WTC11 (cell line): ENCODE results near the gene FPR1. TPM values are rescaled to one million over a fixed set of nuclear protein-coding genes. Genes with fewer than 3 reads are reported as not detected.

Experiments used
- ATAC-seq: fragments of 200-7000 bp; cut with Tn5 transposase; 2 replicates; pipeline ENCODE4 v1.10.0; 2021; ENCODE audit warnings: mild to moderate bottlenecking, moderate library complexity
- CTCF ChIA-PET: fragments of 300-600 bp; sonication (Branson Sonifier 250); formaldehyde crosslinking; loops from one replicate; lab custom pipeline; 2021; ENCODE audit warnings: antibody characterized with exemption; lab: Charles Lee
- POLR2A ChIA-PET: fragments of 350-600 bp; sonication (Branson Sonifier 250); formaldehyde crosslinking; loops from one replicate; lab custom pipeline; 2021; ENCODE audit warnings: antibody characterized with exemption; lab: Charles Lee
- DNase-seq: peaks from one replicate; pipeline ENCODE4 v3.0.0; 2021; ENCODE audit warnings: low spot score
- H3K27ac Mint-ChIP-seq: 2 replicates; pipeline ENCODE4 v1.8.0; 2021; ENCODE audit warnings: mixed read lengths
- H3K27me3 Mint-ChIP-seq: 2 replicates; pipeline ENCODE4 v1.8.0; 2021; ENCODE audit warnings: low read depth, mild to moderate bottlenecking, moderate library complexity, mixed read lengths
- H3K36me3 Mint-ChIP-seq: 2 replicates; pipeline ENCODE4 v1.8.0; 2021; ENCODE audit warnings: mixed read lengths
- H3K4me1 Mint-ChIP-seq: 2 replicates; pipeline ENCODE4 v1.8.0; 2022; ENCODE audit warnings: mixed read lengths
- H3K4me3 Mint-ChIP-seq: 2 replicates; pipeline ENCODE4 v1.8.0; 2021; ENCODE audit warnings: mild to moderate bottlenecking, moderate library complexity, mixed read lengths
- H3K9me3 Mint-ChIP-seq: 2 replicates; pipeline ENCODE4 v1.8.0; 2021; ENCODE audit warnings: mixed read lengths
- CREB1 ChIP-seq: sonication (generic); formaldehyde crosslinking; IDR thresholded peaks from 2 replicates; pipeline ENCODE4 v1.8.0; 2023; ENCODE audit warnings: mild to moderate bottlenecking, missing genetic modification reagents
- EMX1 ChIP-seq: fragments of 250-450 bp; sonication (Bioruptor Pico); IDR thresholded peaks from 2 replicates; pipeline ENCODE4 v1.8.0; 2021; ENCODE audit warnings: mild to moderate bottlenecking
- FOXJ3 ChIP-seq: sonication (generic); formaldehyde crosslinking; IDR thresholded peaks from 2 replicates; pipeline ENCODE4 v1.9.0; 2021; ENCODE audit warnings: missing genetic modification reagents, mild to moderate bottlenecking, borderline replicate concordance
- GABPB1 ChIP-seq: sonication (generic); formaldehyde crosslinking; IDR thresholded peaks from 2 replicates; pipeline ENCODE4 v1.8.1; 2023; ENCODE audit warnings: mild to moderate bottlenecking, missing genetic modification reagents
- GRHL2 ChIP-seq: fragments of 250-450 bp; sonication (Bioruptor Pico); IDR thresholded peaks from 2 replicates; pipeline ENCODE4 v1.8.0; 2022; ENCODE audit warnings: mild to moderate bottlenecking, moderate library complexity; ENCODE audit not compliant: insufficient replicate concordance, severe bottlenecking
- NFE2L1 ChIP-seq: sonication (generic); formaldehyde crosslinking; IDR thresholded peaks from 2 replicates; pipeline ENCODE4 v1.8.1; 2023; ENCODE audit warnings: missing genetic modification reagents
- NR2C2 ChIP-seq: sonication (generic); formaldehyde crosslinking; IDR thresholded peaks from 2 replicates; pipeline ENCODE4 v1.8.0; 2022; ENCODE audit warnings: mild to moderate bottlenecking, missing genetic modification reagents
- PRRX2 ChIP-seq: fragments of 250-450 bp; sonication (Bioruptor Pico); IDR thresholded peaks from 2 replicates; pipeline ENCODE4 v1.8.0; 2021; ENCODE audit warnings: mild to moderate bottlenecking
- RELA ChIP-seq: sonication (generic); formaldehyde crosslinking; IDR thresholded peaks from 2 replicates; pipeline ENCODE4 v1.8.1; 2022; ENCODE audit warnings: missing genetic modification reagents, mild to moderate bottlenecking, borderline replicate concordance
- SMAD3 ChIP-seq: sonication (generic); formaldehyde crosslinking; IDR thresholded peaks from 2 replicates; pipeline ENCODE4 v1.8.0; 2022; ENCODE audit warnings: missing genetic modification reagents, mild to moderate bottlenecking, borderline replicate concordance
- TEAD1 ChIP-seq: sonication (generic); formaldehyde crosslinking; IDR thresholded peaks from 2 replicates; pipeline ENCODE4 v1.8.0; 2022; ENCODE audit warnings: mild to moderate bottlenecking, missing genetic modification reagents
- ZBTB21 ChIP-seq: sonication (generic); formaldehyde crosslinking; IDR thresholded peaks from 2 replicates; pipeline ENCODE4 v1.8.1; 2023; ENCODE audit warnings: mild to moderate bottlenecking, missing genetic modification reagents, borderline replicate concordance
- ZNF138 ChIP-seq: sonication (generic); formaldehyde crosslinking; conservative IDR thresholded peaks from 2 replicates; pipeline ENCODE4 v1.8.1; 2022; ENCODE audit warnings: mild to moderate bottlenecking, moderate library complexity, missing genetic modification reagents
- ZNF423 ChIP-seq: fragments of 250-450 bp; sonication (Bioruptor Pico); IDR thresholded peaks from 2 replicates; pipeline ENCODE4 v2.1.2; 2022; ENCODE audit warnings: mild to moderate bottlenecking, moderate library complexity
- total RNA-seq: library from RNA; stranded (reverse); gene quantifications from 3 replicates; pipeline ENCODE4 v1.2.3, GENCODE V29; 2021
- TF ChIP-seq, protein P1 (sequence below): sonication (generic); formaldehyde crosslinking; IDR thresholded peaks from 2 replicates; pipeline ENCODE4 v1.8.1; 2023; ENCODE audit warnings: mild to moderate bottlenecking, missing genetic modification reagents, moderate library complexity
- TF ChIP-seq, protein P2 (sequence below): sonication (generic); formaldehyde crosslinking; IDR thresholded peaks from 2 replicates; pipeline ENCODE4 v1.8.1; 2023; ENCODE audit warnings: mild to moderate bottlenecking, moderate library complexity, missing genetic modification reagents
- TF ChIP-seq, protein P3 (sequence below): sonication (generic); formaldehyde crosslinking; conservative IDR thresholded peaks from 2 replicates; pipeline ENCODE4 v1.8.1; 2022; ENCODE audit warnings: mild to moderate bottlenecking, missing genetic modification reagents
- TF ChIP-seq, protein P4 (sequence below): sonication (generic); formaldehyde crosslinking; IDR thresholded peaks from 2 replicates; pipeline ENCODE4 v1.8.1; 2022; ENCODE audit warnings: low read depth, missing genetic modification reagents, borderline replicate concordance
- TF ChIP-seq, protein P5 (sequence below): fragments of 250-450 bp; sonication (Bioruptor Pico); IDR thresholded peaks from 2 replicates; pipeline ENCODE4 v1.9.0; 2021; ENCODE audit warnings: mild to moderate bottlenecking
- TF ChIP-seq, protein P6 (sequence below): fragments of 250-450 bp; sonication (Bioruptor Pico); IDR thresholded peaks from 2 replicates; pipeline ENCODE4 v2.1.2; 2022; ENCODE audit warnings: mild to moderate bottlenecking, moderate library complexity

FPR1 gene
- total RNA-seq, 1 experiment from 2014 or later = 0.72 TPM

DNA sequence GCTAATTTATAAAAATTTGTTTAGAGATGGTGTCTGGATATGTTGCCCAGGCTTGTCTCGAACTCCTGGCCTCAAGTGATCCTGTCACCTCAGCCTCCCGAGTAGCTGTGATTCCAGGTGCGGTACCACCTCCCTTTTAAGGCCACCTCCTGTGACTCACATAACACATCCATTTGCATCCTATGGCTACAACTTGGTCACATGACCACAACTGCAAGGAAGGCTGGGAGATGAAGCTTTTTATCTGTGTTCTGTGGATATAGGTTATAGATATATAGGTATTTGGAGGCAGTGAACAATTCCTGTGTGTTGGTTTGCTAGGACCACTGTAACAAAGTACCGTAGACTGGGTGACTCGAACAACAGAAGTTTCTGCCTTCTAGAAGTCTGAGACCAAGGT is 52.5 kb downstream of the FPR1 start:
- ChIA-PET CTCF (interaction anchor here (1.6 kb wide), 1 partner anchor 79 kb away, joined by 4 read pairs; no protein-coding TSS in a partner anchor), POLR2A (no interaction called here)
- TF ChIP-seq, protein P1, sequence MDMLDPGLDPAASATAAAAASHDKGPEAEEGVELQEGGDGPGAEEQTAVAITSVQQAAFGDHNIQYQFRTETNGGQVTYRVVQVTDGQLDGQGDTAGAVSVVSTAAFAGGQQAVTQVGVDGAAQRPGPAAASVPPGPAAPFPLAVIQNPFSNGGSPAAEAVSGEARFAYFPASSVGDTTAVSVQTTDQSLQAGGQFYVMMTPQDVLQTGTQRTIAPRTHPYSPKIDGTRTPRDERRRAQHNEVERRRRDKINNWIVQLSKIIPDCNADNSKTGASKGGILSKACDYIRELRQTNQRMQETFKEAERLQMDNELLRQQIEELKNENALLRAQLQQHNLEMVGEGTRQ (CRISPR knock-in tag) = peak; percentile 40
- TF ChIP-seq, protein P2, sequence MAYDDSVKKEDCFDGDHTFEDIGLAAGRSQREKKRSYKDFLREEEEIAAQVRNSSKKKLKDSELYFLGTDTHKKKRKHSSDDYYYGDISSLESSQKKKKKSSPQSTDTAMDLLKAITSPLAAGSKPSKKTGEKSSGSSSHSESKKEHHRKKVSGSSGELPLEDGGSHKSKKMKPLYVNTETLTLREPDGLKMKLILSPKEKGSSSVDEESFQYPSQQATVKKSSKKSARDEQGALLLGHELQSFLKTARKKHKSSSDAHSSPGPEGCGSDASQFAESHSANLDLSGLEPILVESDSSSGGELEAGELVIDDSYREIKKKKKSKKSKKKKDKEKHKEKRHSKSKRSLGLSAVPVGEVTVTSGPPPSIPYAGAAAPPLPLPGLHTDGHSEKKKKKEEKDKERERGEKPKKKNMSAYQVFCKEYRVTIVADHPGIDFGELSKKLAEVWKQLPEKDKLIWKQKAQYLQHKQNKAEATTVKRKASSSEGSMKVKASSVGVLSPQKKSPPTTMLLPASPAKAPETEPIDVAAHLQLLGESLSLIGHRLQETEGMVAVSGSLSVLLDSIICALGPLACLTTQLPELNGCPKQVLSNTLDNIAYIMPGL (CRISPR knock-in tag) = no peak
- DNase-seq (no peak), ATAC-seq (no peak)
- peaks cover 20% of the 10 kb centered on the region for H3K36me3 Mint-ChIP-seq
- H3K27me3 Mint-ChIP-seq = no peaks in the 10 kb centered on the region; the same call in 1 of the 2 replicates
- H3K27ac Mint-ChIP-seq = no peak overlapping the region
- no peaks in the 10 kb centered on the region for H3K9me3 Mint-ChIP-seq
- H3K4me3 Mint-ChIP-seq = no peak overlapping the region
- H3K4me1 Mint-ChIP-seq = peaks cover 18% of the 10 kb centered on the region

DNA sequence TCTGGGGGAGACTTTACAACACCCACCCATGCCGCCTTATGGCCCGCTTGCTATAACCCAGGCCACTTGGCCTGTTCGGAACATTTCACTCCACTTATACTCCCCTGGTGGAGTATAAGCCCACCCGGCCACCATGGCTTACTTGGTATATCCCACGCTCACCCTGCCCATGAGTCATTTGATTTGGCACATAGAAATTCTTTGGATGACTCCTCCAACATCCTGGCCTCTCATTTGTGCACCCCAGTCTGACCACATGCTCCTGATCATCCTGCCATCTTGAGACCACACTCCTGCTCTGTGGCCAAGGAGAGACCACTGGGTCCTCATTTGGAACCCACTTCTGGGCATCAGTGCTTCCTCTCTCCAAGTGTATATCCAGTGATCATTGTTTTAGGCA is 53.4 kb downstream of the FPR1 start:
- no peaks in the 10 kb centered on the region for H3K9me3 Mint-ChIP-seq
- TF ChIP-seq, protein P3, sequence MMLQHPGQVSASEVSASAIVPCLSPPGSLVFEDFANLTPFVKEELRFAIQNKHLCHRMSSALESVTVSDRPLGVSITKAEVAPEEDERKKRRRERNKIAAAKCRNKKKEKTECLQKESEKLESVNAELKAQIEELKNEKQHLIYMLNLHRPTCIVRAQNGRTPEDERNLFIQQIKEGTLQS (CRISPR knock-in tag) = no peak
- TF ChIP-seq ZNF423 (no peak), SMAD3 (no peak), NR2C2 (CRISPR knock-in tag) (no peak), EMX1 (CRISPR knock-in tag) (no peak), CREB1 (CRISPR knock-in tag) (no peak), GABPB1 (no peak), ZBTB21 (CRISPR knock-in tag) (no peak), ZNF138 (CRISPR knock-in tag) (no peak), RELA (CRISPR knock-in tag) (no peak), PRRX2 (no peak), GRHL2 (CRISPR knock-in tag) (no peak)
- ChIA-PET POLR2A (no interaction called here), CTCF (interaction anchor here (1.6 kb wide), 1 partner anchor 80 kb away, joined by 4 read pairs; no protein-coding TSS in a partner anchor)
- H3K27ac Mint-ChIP-seq = no peak overlapping the region
- DNase-seq (no peak), ATAC-seq (no peak)
- no peaks in the 10 kb centered on the region; the same call in 1 of the 2 replicates for H3K27me3 Mint-ChIP-seq
- peaks cover 20% of the 10 kb centered on the region for H3K36me3 Mint-ChIP-seq
- peaks cover 25% of the 10 kb centered on the region for H3K4me1 Mint-ChIP-seq
- no peak overlapping the region for H3K4me3 Mint-ChIP-seq

DNA sequence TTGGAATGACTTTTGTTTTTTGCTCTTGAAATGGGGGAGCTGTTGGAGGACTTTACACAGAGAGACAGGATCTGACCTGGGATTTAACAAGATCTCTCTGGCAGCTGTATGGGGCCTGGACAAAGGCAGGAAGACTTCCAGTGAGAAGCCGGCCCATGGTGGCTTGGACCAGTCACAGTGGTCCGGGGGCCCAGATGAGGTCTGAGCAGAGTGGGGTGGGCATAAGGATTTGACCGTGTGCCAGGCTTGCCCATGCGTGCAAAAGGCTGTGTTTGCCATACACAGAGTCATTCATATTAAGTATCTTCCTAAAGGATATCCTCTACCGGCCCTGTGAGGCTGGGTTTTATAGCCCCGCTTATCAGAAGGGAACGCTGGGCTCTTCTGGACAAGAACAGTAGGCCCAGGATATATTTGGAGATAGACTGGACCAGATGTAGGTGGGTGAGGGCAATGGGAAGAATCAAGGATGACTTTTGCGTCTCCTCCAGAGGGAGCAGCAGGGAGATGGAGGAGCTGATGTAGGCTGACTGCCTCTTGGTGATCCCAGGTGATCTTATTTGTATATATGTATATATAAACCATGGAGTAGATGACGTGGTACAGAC is 54.4 kb downstream of the FPR1 start:
- H3K4me1 Mint-ChIP-seq = peaks cover 28% of the 10 kb centered on the region
- no peaks in the 10 kb centered on the region for H3K9me3 Mint-ChIP-seq
- ChIA-PET CTCF (interaction anchor here (1.0 kb wide), 1 partner anchor 9 kb away, joined by 3 read pairs; no protein-coding TSS in a partner anchor), POLR2A (no interaction called here)
- H3K27me3 Mint-ChIP-seq = no peaks in the 10 kb centered on the region; the same call in 1 of the 2 replicates
- no peak for DNase-seq
- no peak for ATAC-seq
- H3K36me3 Mint-ChIP-seq = peaks cover 20% of the 10 kb centered on the region
- H3K4me3 Mint-ChIP-seq = no peak overlapping the region
- H3K27ac Mint-ChIP-seq = no peak overlapping the region
- TF ChIP-seq, protein P3 (CRISPR knock-in tag) = no peak
- TF ChIP-seq TEAD1 (CRISPR knock-in tag) (no peak), PRRX2 (no peak), RELA (CRISPR knock-in tag) (no peak), FOXJ3 (CRISPR knock-in tag) (no peak), NFE2L1 (CRISPR knock-in tag) (no peak)
- TF ChIP-seq, protein P4, sequence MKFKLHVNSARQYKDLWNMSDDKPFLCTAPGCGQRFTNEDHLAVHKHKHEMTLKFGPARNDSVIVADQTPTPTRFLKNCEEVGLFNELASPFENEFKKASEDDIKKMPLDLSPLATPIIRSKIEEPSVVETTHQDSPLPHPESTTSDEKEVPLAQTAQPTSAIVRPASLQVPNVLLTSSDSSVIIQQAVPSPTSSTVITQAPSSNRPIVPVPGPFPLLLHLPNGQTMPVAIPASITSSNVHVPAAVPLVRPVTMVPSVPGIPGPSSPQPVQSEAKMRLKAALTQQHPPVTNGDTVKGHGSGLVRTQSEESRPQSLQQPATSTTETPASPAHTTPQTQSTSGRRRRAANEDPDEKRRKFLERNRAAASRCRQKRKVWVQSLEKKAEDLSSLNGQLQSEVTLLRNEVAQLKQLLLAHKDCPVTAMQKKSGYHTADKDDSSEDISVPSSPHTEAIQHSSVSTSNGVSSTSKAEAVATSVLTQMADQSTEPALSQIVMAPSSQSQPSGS (CRISPR knock-in tag) = no peak
- TF ChIP-seq, protein P5, sequence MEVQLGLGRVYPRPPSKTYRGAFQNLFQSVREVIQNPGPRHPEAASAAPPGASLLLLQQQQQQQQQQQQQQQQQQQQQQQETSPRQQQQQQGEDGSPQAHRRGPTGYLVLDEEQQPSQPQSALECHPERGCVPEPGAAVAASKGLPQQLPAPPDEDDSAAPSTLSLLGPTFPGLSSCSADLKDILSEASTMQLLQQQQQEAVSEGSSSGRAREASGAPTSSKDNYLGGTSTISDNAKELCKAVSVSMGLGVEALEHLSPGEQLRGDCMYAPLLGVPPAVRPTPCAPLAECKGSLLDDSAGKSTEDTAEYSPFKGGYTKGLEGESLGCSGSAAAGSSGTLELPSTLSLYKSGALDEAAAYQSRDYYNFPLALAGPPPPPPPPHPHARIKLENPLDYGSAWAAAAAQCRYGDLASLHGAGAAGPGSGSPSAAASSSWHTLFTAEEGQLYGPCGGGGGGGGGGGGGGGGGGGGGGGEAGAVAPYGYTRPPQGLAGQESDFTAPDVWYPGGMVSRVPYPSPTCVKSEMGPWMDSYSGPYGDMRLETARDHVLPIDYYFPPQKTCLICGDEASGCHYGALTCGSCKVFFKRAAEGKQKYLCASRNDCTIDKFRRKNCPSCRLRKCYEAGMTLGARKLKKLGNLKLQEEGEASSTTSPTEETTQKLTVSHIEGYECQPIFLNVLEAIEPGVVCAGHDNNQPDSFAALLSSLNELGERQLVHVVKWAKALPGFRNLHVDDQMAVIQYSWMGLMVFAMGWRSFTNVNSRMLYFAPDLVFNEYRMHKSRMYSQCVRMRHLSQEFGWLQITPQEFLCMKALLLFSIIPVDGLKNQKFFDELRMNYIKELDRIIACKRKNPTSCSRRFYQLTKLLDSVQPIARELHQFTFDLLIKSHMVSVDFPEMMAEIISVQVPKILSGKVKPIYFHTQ (CRISPR knock-in tag) = no peak
- TF ChIP-seq, protein P6, sequence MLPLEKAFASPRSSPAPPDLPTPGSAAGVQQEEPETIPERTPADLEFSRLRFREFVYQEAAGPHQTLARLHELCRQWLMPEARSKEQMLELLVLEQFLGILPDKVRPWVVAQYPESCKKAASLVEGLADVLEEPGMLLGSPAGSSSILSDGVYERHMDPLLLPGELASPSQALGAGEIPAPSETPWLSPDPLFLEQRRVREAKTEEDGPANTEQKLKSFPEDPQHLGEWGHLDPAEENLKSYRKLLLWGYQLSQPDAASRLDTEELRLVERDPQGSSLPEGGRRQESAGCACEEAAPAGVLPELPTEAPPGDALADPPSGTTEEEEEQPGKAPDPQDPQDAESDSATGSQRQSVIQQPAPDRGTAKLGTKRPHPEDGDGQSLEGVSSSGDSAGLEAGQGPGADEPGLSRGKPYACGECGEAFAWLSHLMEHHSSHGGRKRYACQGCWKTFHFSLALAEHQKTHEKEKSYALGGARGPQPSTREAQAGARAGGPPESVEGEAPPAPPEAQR = no peak
